ENCODE results near the gene WWP2.
A peak's percentile ranks its signal among the peaks of the same experiment; 100 is the strongest.
"Not testable (repeated sequence)": the region's sequence is repeated elsewhere in the genome, so short reads cannot be mapped to it uniquely, and the experiment has no call there.

Gene WWP2

GRCh38 chr16:69823831-69824563, 61.9 kb downstream of the WWP2 start:
- no peak for DNase-seq (ENCODE audit: low read depth)
- H3K4me3 ChIP-seq (ENCODE audit: low read depth, low read length): no peak overlapping the region

- not testable (repeated sequence) for H3K4me3 ChIP-seq (ENCODE audit: low read depth, low read length); DNase-seq (ENCODE audit: low read depth)
These were observed 62.5 kb downstream of the WWP2 start for GRCh38 chr16:69824564-69825142.

- no peak for DNase-seq (ENCODE audit: low read depth)
- no peak overlapping the region for H3K4me3 ChIP-seq (ENCODE audit: low read depth, low read length)
These were observed 65.4 kb downstream of the WWP2 start for GRCh38 chr16:69827524-69827923.

GRCh38 chr16:69829338-69829737, 67.2 kb downstream of the WWP2 start:
- DNase-seq (ENCODE audit: low read depth): no peak
- no peak overlapping the region for H3K4me3 ChIP-seq (ENCODE audit: low read depth, low read length)

GRCh38 chr16:69830146-69830533, 68.0 kb downstream of the WWP2 start:
- no peak for DNase-seq (ENCODE audit: low read depth)
- H3K4me3 ChIP-seq (ENCODE audit: low read depth, low read length): no peak overlapping the region

GRCh38 chr16:69830534-69831211, 68.5 kb downstream of the WWP2 start:
- H3K4me3 ChIP-seq (ENCODE audit: low read depth, low read length): no peak overlapping the region
- DNase-seq (ENCODE audit: low read depth): no peak

GRCh38 chr16:69831212-69832123, 69.3 kb downstream of the WWP2 start:
- no peak for DNase-seq (ENCODE audit: low read depth)
- H3K4me3 ChIP-seq (ENCODE audit: low read depth, low read length): no peak overlapping the region

- H3K4me3 ChIP-seq (ENCODE audit: low read depth, low read length): no peak overlapping the region
- peak; percentile 21 for DNase-seq (ENCODE audit: low read depth)
These were observed 71.5 kb downstream of the WWP2 start for GRCh38 chr16:69833357-69834282.

GRCh38 chr16:69834807-69835466, 72.8 kb downstream of the WWP2 start:
- no peak for DNase-seq (ENCODE audit: low read depth)
- no peak overlapping the region for H3K4me3 ChIP-seq (ENCODE audit: low read depth, low read length)

GRCh38 chr16:69836257-69836656, 74.1 kb downstream of the WWP2 start:
- no peak for DNase-seq (ENCODE audit: low read depth)
- H3K4me3 ChIP-seq (ENCODE audit: low read depth, low read length): no peak overlapping the region

GRCh38 chr16:69837380-69837779, 75.2 kb downstream of the WWP2 start:
- H3K4me3 ChIP-seq (ENCODE audit: low read depth, low read length): no peak overlapping the region
- DNase-seq (ENCODE audit: low read depth): no peak

GRCh38 chr16:69838489-69838888, 76.4 kb downstream of the WWP2 start:
- DNase-seq (ENCODE audit: low read depth): no peak
- no peak overlapping the region for H3K4me3 ChIP-seq (ENCODE audit: low read depth, low read length)

GRCh38 chr16:69839240-69839688, 77.1 kb downstream of the WWP2 start:
- H3K4me3 ChIP-seq (ENCODE audit: low read depth, low read length): no peak overlapping the region
- no peak for DNase-seq (ENCODE audit: low read depth)

- H3K4me3 ChIP-seq (ENCODE audit: low read depth, low read length): no peak overlapping the region
- DNase-seq (ENCODE audit: low read depth): no peak
These were observed 77.8 kb downstream of the WWP2 start for GRCh38 chr16:69839798-69840409.

GRCh38 chr16:69840975-69841374, 78.8 kb downstream of the WWP2 start:
- no peak for DNase-seq (ENCODE audit: low read depth)
- H3K4me3 ChIP-seq (ENCODE audit: low read depth, low read length): no peak overlapping the region

- no peak overlapping the region for H3K4me3 ChIP-seq (ENCODE audit: low read depth, low read length)
- no peak for DNase-seq (ENCODE audit: low read depth)
These were observed 82.3 kb downstream of the WWP2 start for GRCh38 chr16:69844441-69844840.

- DNase-seq (ENCODE audit: low read depth): no peak
- H3K4me3 ChIP-seq (ENCODE audit: low read depth, low read length): no peak overlapping the region
These were observed 83.0 kb downstream of the WWP2 start for GRCh38 chr16:69845181-69845580.

GRCh38 chr16:69847643-69848042, 85.5 kb downstream of the WWP2 start:
- H3K4me3 ChIP-seq (ENCODE audit: low read depth, low read length): no peak overlapping the region
- DNase-seq (ENCODE audit: low read depth): no peak
